GM21360 (cell line): ENCODE data around the gene RRBP1.

Experiments
- ATAC-seq: cut with Tn5 transposase; IDR thresholded peaks from one replicate; pipeline ENCODE4 v1.9.1; 2021; ENCODE audit warnings: mild to moderate bottlenecking, moderate library complexity; ENCODE audit not compliant: unreplicated experiment

RRBP1 gene

GRCh38 chr20:17613328-17614175 is 68.5 kb downstream of the RRBP1 start:
- ATAC-seq, result no peak

DNA sequence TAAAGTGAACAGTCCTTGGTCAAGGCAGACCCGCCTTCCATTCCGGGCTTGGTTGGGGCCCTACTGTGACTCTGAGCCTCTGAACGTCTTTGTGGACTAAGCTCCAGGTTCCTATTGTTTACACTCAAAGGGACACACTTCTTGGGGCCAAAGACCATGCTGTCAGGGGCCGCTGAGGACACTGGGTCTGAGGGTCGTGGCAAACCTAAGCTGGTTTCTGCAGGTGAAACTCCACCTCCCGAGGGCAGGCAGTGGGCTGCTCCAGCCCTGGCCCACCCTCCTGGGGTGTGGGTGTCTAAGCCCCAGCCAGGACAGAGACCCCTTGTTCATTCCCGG is 69.1 kb downstream of the RRBP1 start:
- ATAC-seq, result no peak

DNA sequence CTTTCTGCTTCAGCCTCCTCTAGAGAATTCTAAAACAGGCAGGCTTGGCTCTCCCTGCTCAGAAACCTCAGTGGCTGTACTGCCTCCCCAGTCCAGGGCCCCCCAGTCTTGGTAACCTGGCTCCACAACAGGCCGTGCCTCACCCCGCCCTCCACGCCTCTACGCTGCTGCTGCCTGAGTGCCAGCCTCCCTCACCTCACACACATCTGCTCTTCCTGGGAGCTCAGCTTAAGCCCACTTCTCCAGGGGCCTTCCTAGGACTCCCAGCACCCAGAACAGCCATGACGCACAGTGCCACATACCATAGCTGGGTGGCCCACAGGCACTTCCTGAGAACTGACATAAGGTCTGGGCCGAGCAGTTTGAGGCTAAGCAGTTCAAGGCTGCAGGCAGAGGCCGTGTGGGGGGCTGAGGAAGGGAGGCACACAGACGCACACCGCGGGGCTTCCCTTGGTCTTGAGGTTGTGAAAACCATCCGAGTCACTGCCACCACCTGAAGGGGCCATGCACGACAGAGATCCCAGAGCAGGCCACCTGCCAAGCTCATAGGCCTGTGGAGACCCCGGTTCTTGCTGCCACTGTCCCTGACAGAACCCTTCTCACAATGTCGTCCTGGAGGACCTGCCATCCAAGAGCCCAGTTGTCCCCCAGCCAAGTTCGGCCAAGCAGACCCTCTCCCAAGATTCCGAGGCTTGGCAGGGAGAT is 69.6 kb downstream of the RRBP1 start:
- no peak for ATAC-seq

DNA sequence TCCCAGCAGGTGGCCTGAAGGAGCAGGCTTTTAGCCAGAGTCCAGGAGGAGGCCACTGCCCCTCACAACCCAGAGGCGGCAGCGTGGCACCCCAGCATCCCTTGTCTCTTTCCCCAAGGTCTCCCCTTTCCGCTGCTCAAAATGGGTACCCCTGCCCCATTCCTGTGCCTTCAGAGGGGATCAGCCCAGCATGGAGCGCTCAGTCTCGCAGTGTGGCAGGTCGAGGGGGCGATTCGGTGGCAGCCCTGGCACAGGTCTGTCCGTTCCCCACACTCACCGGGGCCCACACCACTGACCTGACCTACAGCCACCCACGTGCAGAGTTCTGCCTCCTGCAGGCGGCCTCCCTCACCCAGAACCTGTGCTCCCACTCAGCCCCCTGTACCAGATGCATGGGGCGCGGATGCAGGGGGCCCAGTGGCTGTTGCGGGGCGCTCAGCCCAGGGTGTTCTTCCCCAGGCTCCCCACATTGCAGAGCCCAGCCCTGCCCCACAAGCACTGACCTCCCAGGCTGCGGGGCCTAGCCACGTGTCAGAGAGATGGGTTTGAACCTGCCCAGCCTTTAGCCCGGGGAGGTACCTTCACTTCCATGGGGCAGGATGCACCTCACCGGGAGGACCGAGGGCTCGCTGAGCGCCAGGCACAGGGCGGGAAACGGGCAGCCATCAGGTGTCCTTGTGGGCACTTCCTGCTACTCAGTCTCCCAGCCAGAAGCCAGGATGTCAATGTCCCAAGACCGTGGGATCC is 70.3 kb downstream of the RRBP1 start:
- ATAC-seq, result no peak

GRCh38 chr20:17611290-17611539 is 70.8 kb downstream of the RRBP1 start:
- no peak for ATAC-seq

- no peak for ATAC-seq
These were observed 71.3 kb downstream of the RRBP1 start for GRCh38 chr20:17610566-17611289.

DNA sequence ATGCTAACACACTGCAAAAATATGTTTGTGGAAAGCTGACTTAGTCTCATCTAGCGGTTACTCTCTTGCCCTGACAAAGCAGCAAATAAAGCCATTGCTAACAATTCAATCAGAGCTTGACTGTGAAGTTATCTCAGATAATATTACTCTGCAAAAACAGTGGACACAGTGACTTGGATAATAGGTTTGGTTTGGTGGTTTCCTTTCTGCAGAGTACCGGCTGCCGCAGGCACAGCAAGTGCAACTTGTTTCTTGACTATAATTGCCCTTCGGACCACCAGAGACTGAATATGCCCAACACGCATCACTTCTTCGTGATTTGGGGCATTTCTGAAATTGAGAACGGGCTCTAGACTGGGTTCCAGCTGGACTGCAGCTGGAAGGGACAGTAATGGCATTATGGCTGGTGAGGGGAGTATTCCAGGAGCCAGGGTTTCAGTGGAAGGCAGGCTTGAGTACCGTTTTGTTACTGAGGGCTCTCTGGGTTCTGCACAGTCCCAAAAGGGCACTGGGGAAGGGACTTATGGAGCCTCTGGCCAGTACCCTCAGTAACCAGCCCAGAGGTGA is 72.1 kb downstream of the RRBP1 start:
- ATAC-seq, result no peak

DNA sequence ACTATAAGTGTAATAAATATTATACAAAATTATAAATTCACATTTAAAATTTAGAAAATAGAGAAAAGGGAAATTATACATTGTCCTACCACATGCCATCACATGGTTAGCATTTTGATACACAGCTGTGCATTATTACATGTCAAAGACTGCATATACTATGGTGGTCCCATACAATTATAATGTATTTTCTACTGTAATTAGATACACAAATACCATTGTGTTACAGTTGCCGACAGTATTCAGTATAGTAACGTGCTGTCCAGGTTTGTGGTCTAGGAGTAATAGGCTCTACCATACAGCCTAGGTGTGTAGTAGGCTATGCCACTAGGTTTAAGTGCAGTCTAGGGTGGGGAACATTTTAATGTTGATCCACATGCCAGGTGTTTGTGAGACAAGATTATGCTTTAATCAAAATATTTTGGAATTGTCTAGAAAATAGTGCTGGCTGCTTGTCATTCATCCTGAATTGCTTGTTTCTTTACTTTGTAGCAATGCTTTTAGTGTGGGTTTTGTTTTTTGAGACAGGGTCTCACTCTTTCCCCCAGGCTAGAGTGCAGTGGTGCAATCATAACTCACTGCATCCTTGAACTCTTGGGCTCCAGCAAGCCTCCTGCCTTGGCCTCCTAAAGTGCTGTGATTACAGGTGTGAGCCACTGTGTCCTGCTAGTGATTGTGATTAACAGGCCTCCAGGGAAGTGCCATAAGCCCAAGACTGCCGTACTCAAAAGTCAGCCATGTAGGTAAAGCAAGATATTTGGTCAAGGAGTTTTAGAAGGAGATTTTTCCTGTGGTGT is 73.1 kb downstream of the RRBP1 start:
- no peak for ATAC-seq

DNA sequence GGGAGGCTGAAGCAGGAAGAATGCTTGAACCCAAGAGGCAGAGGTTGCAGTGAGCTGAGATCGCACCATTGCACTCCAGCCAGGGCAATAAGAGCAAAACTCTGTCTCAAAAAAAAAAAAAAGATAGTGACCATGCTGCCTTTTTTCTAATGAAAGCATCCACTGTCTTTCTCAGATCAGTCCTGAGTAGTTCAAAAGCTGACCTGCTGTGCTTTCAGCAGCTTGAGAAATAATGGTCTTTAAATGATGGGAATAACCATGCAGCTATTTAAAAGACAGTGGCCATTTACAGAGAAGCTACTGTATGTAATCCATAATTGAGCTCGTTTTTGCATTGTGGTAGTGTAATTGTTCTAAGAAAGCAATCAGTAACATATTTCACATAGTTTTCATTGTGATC is 76.0 kb downstream of the RRBP1 start:
- no peak for ATAC-seq

- ATAC-seq, result no peak
These were observed 76.8 kb downstream of the RRBP1 start for GRCh38 chr20:17605131-17605660.

GRCh38 chr20:17602493-17602892 is 79.5 kb downstream of the RRBP1 start:
- ATAC-seq, result no peak

DNA sequence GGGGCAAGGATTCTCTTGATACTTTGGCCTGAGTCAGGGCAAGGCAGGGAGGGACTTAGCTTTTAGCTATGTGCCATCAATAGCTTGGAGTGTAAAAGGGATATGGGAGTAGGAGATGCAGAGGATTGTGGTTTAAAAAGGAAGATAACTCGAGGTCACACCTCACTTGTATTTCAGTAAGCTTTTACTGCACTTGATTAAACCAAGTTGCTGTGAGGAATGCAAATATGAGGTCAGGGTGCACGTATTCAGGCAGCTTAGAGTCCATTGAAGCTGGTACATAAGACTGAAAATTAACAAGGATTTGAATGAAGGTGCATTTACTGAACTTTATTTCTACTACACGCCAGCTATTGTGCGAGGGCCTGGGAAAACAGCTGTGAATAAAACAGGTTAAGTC is 80.1 kb downstream of the RRBP1 start:
- ATAC-seq, result no peak

DNA sequence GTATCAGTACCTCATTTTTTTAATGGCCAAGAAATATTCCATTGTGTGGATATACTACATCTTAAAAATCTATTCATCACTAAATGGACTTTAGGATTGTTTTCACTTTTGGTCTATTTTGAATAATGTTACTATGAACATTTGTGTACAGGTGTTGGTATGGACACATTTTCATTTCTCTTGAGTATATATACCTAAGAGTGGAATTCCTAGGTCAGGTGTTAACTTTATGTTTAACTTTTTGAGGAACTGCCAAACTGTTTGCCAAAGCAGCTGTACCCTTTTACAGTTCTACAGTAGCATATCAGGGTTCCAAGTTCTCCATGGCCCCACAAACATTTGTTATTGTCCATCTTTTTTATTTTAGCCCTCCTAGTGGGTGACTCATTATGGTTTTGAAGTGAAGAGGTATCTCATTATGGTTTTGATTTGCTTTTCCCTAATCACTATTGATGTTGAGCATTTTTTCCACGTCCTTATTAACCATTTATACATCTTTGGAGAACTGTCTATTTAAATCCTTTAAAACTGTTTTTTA is 84.0 kb downstream of the RRBP1 start:
- ATAC-seq, result no peak

GRCh38 chr20:17595856-17596255 is 86.2 kb downstream of the RRBP1 start:
- ATAC-seq, result no peak

- ATAC-seq, result no peak
These were observed 87.6 kb downstream of the RRBP1 start for GRCh38 chr20:17594443-17594842.

DNA sequence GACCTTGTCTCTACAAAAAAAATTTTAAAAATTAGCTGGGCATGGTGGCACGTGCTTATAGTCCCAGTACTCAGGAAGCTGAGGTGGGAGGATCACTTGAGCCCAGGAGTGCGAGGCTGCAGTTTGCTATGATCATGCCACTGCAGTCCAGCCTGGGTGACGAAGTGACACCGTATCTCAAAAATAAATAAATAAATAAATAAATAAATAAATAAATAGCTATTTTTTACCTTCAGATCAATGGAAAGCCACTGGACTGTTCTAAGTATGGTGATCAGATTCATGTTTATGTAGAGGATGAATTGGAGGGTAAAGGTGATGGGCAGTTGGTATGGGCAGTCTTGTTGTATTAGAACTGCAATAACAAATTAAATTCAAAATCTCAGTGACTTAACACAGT is 88.1 kb downstream of the RRBP1 start:
- ATAC-seq, result no peak

- no peak for ATAC-seq
These were observed 91.8 kb downstream of the RRBP1 start for GRCh38 chr20:17590245-17590644.

- no peak for ATAC-seq
These were observed 92.7 kb downstream of the RRBP1 start for GRCh38 chr20:17589161-17589834.

DNA sequence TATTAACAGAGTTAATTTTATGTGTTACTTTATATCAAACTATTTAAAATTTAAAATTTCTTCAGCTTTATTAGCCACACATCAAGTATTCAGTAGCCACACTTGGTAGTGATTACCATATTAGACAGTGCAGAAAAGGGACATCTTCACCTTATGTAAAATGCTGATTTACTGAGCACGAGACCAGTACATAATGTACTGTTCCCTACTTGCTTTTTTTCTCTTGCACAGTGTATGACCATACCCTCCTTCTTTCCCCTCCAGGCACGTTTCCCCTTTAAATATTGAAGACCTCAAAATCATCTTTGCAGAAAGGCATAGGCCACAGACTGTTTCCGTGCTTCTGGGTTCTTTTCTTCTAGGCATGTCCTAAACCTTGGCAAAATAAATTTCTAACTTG is 94.2 kb downstream of the RRBP1 start:
- ATAC-seq, result no peak
